Natural killer cell (primary cell): ENCODE results near the gene MFSD12. TPM values are rescaled to one million over a fixed set of nuclear protein-coding genes. Genes with fewer than 3 reads are reported as not detected.

ENCODE experiments used
- ATAC-seq, 3 donors: fragments of 150-1000 bp in 2 of 3; fragments of 200-7000 bp in 1 of 3; cut with Tn5 transposase; 1 replicate in 1 of 3; 2 replicates in 2 of 3; pipeline ENCODE4 v1.10.0; 2021; ENCODE audit warnings: mild to moderate bottlenecking in 2 of 3, moderate library complexity in 2 of 3
- DNase-seq, 2 donors: peaks; one replicate each; pipeline versions ENCODE4 v3.0.0 to v3.0.0-alpha.2; 2013 to 2021; ENCODE audit warnings: mixed read lengths in 1 of 2
- H3K27ac ChIP-seq: one replicate; pipeline ENCODE4 v1.5.1; 2013; ENCODE audit warnings: mild to moderate bottlenecking, low read length
- H3K27me3 ChIP-seq: one replicate; pipeline ENCODE4 v1.6.1; 2013; ENCODE audit warnings: low read length; ENCODE audit not compliant: control insufficient read depth, insufficient read depth
- H3K36me3 ChIP-seq: one replicate; pipeline ENCODE4 v1.6.1; 2013; ENCODE audit warnings: low read length; ENCODE audit not compliant: control insufficient read depth, insufficient read depth
- H3K4me1 ChIP-seq: one replicate; pipeline ENCODE4 v1.6.1; 2013; ENCODE audit warnings: low read length; ENCODE audit not compliant: control insufficient read depth, insufficient read depth
- H3K4me3 ChIP-seq: one replicate; pipeline ENCODE4 v1.5.1; 2013; ENCODE audit warnings: low read length
- H3K9me3 ChIP-seq: one replicate; pipeline ENCODE4 v1.6.1; 2013; ENCODE audit warnings: low read length; ENCODE audit not compliant: control insufficient read depth, insufficient read depth
- H3K27ac Mint-ChIP-seq, 2 donors: one replicate each; pipeline ENCODE4 v1.8.0; 2022; ENCODE audit warnings: mild to moderate bottlenecking in 2 of 2, mixed read lengths in 2 of 2, moderate library complexity in 1 of 2
- H3K27me3 Mint-ChIP-seq, 2 donors: one replicate each; pipeline ENCODE4 v1.8.0; 2022; ENCODE audit warnings: low read depth in 2 of 2, mixed read lengths in 2 of 2
- H3K36me3 Mint-ChIP-seq: one replicate; pipeline ENCODE4 v1.8.0; 2022; ENCODE audit warnings: mixed read lengths
- H3K4me1 Mint-ChIP-seq, 2 donors: one replicate each; pipeline ENCODE4 v1.8.0; 2022; ENCODE audit warnings: mixed read lengths in 2 of 2
- H3K4me3 Mint-ChIP-seq: one replicate; pipeline ENCODE4 v1.8.0; 2022; ENCODE audit warnings: mild to moderate bottlenecking, moderate library complexity, mixed read lengths
- H3K9me3 Mint-ChIP-seq, 2 donors: one replicate each; pipeline ENCODE4 v1.8.0; 2022; ENCODE audit warnings: mixed read lengths in 2 of 2
- CTCF ChIP-seq: fragments of 200-600 bp; IDR thresholded peaks from one replicate; pipeline ENCODE4 v1.8.0; 2022; ENCODE audit warnings: antibody characterized with exemption
- WGBS: methylation state at CpG from one replicate; pipeline ENCODE4 v1.1.7; 2013; ENCODE audit warnings: missing lambda C conversion rate; ENCODE audit not compliant: insufficient coverage; 5-methylcytosine and 5-hydroxymethylcytosine counted together
- intact Hi-C: fragments of 100-400 bp; cut with micrococcal nuclease; formaldehyde crosslinking; loops from one replicate; pipeline ENCODE4 v1.14.2; 2022
- total RNA-seq, 4 donors: library from RNA; stranded (reverse); fragments of 120-200 nt in 1 of 4; gene quantifications; one replicate each; pipeline versions ENCODE4 v1.2.3 to v1.2.4, GENCODE V29; 2013 to 2022

The MFSD12 gene
- total RNA-seq, 3 donors from 2014 or later (not counting 1 experiment from before 2014, with no cell fraction given) = 29.8 to 34.5 (median 33.6) TPM

GRCh38 chr19:3538965-3539755 is 18.2 kb downstream of the MFSD12 start, which contains the start of gene TEKTIP1:
Gene TEKTIP1 (plus strand): TSS chr19:3539174. CDS start chr19:3539178, 4 bp downstream.
- Histone ChIP-seq H3K4me1 (no peaks in the 10 kb centered on the region), H3K27me3 (no peaks in the 10 kb centered on the region), H3K4me3 (no peak within 1 kb of the TSS), H3K9me3 (no peaks in the 10 kb centered on the region), H3K36me3 (peaks cover 21% of the 10 kb centered on the region), H3K27ac (no peak within 1 kb of the TSS)
- no peak for TF ChIP-seq CTCF
- DNase-seq (no peak), ATAC-seq (no peak)
- H3K27me3 Mint-ChIP-seq = no peaks in the 10 kb centered on the region
- peaks cover 0 to 21% of the 10 kb centered on the region in 2 donors for H3K4me1 Mint-ChIP-seq
- H3K4me3 Mint-ChIP-seq = no peak within 1 kb of the TSS
- intact Hi-C loops = no loop called here
- whole genome bisulfite sequencing = 85% methylated on average over 27 of the region's 28 CpGs
- no peaks in the 10 kb centered on the region for H3K36me3 Mint-ChIP-seq
- H3K9me3 Mint-ChIP-seq = no peaks in the 10 kb centered on the region
- peak within 1 kb of the TSS in 1 of 2 donors; percentile 76 for H3K27ac Mint-ChIP-seq

GRCh38 chr19:3538258-3538929 is 19.0 kb downstream of the MFSD12 start:
- no peak overlapping the region for H3K4me3 Mint-ChIP-seq
- H3K9me3 Mint-ChIP-seq = no peaks in the 10 kb centered on the region
- intact Hi-C loops = no loop called here
- ATAC-seq = no peak
- Histone ChIP-seq H3K36me3 (peaks cover 21% of the 10 kb centered on the region), H3K9me3 (no peaks in the 10 kb centered on the region), H3K4me1 (no peaks in the 10 kb centered on the region), H3K27me3 (no peaks in the 10 kb centered on the region), H3K4me3 (no peak overlapping the region), H3K27ac (no peak overlapping the region)
- peak overlapping the region in 1 of 2 donors; percentile 76 for H3K27ac Mint-ChIP-seq
- DNase-seq = no peak
- H3K27me3 Mint-ChIP-seq = no peaks in the 10 kb centered on the region
- TF ChIP-seq CTCF = no peak
- 93% methylated on average over 25 of the region's 25 CpGs for WGBS
- peaks cover 0 to 21% of the 10 kb centered on the region in 2 donors for H3K4me1 Mint-ChIP-seq
- no peaks in the 10 kb centered on the region for H3K36me3 Mint-ChIP-seq

GRCh38 chr19:3537438-3538240 is 19.7 kb downstream of the MFSD12 start:
- H3K4me3 Mint-ChIP-seq = no peak overlapping the region
- no peak for DNase-seq
- H3K27ac ChIP-seq = no peak overlapping the region
- peak overlapping the region; percentile 64 to 76 for H3K27ac Mint-ChIP-seq
- no peaks in the 10 kb centered on the region for H3K27me3 ChIP-seq
- no peak overlapping the region for H3K4me3 ChIP-seq
- peaks cover 0 to 21% of the 10 kb centered on the region in 2 donors for H3K4me1 Mint-ChIP-seq
- peak in 1 of 3 donors; percentile 17 for ATAC-seq
- 95% methylated on average over 22 of the region's 22 CpGs for WGBS
- H3K27me3 Mint-ChIP-seq = no peaks in the 10 kb centered on the region
- no peaks in the 10 kb centered on the region for H3K4me1 ChIP-seq
- peaks cover 28% of the 10 kb centered on the region for H3K36me3 ChIP-seq
- H3K36me3 Mint-ChIP-seq = no peaks in the 10 kb centered on the region
- TF ChIP-seq CTCF = no peak
- intact Hi-C loops = no loop called here
- no peaks in the 10 kb centered on the region for H3K9me3 ChIP-seq
- H3K9me3 Mint-ChIP-seq = no peaks in the 10 kb centered on the region
